Measurements from ENCODE around the gene MLX.

MLX gene

DNA sequence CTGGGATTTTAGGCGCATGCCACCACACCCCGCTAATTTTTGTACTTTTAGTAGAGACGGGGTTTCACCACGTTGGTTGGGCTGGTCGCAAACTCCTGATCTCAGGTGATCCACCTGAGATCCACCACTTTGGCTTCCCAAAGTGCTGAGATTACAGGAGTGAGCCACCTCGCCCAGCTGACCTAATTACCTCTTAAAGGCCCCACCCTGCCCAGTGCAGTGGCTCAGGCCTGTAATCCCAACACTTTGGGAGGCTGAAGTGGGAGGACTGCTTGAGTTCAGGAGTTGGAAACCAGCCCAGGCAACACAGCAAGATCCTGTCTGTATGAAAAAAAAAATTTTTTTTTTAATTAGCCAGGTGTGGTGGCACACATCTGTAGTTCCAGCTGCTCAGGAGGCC is 7.8 kb upstream of the MLX start:
- no peak for DNase-seq

DNA sequence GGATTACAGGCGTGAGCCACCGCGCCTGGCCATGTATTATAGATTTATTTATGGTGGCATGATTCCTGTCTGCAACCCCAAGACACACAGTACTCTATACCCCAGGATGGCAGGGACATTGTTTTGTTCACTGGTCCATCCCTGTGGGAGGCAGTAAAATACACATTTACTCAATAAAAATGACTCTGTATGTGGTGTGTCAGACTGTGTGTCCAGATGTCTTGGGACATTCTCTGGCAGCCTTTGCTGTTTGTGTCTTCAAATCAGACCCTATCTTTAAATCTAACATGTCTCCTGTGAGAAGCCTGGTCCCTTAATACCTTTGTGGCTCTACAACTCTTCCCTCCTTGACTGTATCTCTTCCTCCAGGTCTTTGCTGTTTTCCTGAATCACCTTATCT is 6.7 kb upstream of the MLX start:
- DNase-seq = no peak

DNA sequence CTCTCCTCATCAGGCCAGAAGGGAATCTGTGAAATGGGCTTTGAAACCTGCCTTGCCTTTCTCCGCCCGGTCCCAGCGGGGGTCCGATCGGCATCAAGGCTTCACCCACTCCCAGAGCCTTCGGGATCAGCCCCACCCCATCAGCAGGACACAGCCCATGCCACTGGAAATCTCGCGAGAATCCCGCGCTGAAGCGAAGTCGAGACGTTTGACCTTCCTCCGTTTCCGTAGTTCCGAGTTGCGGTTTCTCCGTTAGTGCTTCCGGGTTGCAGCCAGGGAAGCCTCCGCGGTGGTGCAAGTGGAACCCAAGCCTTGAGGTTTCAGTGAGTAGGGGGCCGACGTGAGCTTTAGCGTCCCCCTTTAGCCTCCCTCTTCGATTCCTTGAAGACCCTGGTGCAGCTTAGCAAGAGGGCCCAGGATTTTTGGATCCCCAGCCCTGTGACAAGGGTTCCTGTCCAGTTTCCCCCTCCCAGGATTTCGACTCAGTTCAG is 5.0 kb upstream of the MLX start, which contains the start of gene COASY:
COASY (plus strand) TSS at position 252 of the 491 bp plus-strand sequence. CDS start 475 bp downstream, outside the sequence.
- peak; percentile 99 for DNase-seq

DNA sequence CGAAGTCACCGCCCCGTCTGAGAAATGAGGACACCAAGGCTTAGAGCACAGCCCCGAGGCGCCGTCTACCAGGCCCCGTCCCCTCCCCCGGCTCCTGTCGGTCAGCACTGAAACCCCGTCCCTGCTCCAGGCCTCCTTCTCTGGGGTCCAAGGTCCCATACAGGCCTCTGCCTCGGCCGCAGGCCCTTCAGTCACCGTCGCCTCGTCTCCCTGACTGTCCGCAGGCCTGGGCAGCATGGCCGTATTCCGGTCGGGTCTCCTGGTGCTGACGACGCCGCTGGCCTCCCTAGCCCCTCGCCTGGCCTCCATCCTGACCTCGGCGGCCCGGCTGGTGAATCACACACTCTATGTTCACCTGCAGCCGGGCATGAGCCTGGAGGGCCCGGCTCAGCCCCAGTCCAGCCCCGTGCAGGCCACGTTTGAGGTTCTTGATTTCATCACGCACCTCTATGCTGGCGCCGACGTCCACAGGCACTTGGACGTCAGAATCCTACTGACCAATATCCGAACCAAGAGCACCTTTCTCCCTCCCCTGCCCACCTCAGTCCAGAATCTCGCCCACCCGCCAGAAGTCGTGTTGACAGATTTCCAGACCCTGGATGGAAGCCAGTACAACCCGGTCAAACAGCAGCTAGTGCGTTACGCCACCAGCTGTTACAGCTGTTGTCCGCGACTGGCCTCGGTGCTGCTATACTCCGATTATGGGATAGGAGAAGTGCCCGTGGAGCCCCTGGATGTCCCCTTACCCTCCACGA is 4.3 kb upstream of the MLX start:
- no peak for DNase-seq

DNA sequence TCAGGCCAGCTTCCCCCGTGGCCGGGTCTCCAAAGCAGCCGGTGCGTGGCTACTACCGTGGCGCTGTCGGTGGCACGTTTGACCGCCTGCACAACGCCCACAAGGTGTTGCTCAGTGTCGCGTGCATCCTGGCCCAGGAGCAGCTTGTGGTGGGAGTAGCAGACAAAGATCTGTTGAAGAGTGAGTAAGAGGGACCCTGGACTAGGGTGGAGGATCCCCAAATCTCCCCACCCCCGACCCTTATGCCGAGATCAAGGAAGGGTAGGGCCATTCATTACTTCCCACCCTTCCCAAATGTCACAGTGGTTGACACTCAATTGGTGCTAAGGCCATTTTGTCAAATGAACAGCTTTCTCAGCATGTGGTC is 3.8 kb upstream of the MLX start:
- no peak for DNase-seq

DNA sequence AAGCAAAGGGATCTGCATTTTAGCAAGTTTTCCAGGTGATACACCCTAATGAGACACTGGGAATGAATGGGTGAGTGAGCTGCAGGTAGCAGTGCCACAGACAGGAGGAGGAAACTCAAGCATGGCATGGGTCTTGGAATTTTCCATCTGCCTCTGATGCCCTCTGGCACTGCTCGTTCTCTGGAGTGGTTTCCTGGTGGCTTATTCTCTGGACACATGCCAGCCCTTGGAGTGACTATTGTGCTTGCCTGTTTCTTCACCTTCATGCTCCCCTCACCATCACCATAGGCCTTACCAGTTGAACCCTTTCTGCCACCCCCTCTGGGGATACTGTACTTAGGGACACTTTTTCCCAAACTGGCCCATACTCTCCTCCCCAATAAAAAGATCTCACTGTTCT is 3.4 kb upstream of the MLX start:
- DNase-seq = peak; percentile 30

DNA sequence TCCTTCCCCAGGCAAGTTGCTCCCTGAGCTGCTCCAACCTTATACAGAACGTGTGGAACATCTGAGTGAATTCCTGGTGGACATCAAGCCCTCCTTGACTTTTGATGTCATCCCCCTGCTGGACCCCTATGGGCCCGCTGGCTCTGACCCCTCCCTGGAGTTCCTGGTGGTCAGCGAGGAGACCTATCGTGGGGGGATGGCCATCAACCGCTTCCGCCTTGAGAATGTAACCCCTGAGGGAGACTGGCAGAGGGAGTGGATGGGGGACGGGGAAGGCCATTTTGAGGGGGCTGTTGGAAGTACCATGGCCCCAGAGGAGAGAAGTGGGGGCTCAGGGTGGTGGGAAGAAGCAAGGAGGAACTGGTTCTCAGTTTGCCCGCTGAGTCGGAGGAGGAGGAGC is 3.0 kb upstream of the MLX start:
- DNase-seq = no peak

DNA sequence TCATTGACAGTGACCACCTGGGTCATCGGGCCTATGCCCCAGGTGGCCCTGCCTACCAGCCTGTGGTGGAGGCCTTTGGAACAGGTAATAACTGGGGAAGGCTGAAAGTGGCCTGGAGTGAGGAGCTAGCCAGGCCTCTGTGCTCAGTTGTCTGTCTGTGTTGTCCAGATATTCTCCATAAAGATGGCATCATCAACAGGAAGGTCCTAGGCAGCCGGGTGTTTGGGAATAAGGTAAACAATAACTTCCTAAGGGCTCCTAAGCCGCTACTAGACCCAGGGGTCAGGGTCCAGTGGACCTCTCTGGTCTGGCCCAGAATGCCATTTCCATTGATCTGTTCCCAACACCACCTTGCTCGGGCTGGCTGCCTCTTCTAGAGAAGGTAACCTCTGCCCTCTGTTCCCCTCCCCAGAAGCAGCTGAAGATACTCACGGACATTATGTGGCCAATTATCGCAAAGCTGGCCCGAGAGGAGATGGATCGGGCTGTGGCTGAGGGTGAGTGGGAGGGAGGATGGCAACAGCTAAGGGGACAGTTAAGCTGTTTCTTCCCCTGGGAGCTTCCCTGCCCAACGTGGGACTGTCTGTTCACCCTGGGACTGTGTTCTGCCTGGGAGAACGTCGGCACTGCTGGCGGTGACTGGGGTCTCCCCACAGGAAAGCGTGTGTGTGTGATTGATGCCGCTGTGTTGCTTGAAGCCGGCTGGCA is 1.9 kb upstream of the MLX start:
- no peak for DNase-seq

DNA sequence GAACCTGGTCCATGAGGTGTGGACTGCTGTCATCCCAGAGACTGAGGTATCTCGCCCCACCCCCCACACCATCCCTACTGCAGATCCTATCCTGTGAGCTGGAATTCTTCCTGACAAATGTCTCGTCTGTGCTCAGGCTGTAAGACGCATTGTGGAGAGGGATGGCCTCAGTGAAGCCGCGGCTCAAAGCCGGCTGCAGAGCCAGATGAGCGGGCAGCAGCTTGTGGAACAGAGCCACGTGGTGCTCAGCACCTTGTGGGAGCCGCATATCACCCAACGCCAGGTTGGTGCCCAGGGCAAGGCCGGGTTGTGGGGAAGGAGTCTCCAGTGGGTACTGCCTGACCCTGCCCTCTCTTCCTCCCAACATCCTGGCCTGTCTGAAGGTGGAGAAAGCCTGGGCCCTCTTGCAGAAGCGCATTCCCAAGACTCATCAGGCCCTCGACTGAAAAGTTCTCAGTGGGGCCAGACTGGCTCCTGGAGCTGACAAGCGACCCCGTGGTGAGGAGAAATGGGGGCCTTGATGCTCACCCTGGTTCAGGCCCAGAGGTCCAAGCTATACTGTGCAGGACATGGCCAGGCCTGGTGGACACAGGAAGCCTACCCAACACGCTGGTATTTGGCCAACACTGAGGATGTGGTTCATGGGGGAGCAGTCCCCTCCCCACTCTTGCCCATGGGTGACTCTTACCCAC is 1.2 kb upstream of the MLX start:
- no peak for DNase-seq

DNA sequence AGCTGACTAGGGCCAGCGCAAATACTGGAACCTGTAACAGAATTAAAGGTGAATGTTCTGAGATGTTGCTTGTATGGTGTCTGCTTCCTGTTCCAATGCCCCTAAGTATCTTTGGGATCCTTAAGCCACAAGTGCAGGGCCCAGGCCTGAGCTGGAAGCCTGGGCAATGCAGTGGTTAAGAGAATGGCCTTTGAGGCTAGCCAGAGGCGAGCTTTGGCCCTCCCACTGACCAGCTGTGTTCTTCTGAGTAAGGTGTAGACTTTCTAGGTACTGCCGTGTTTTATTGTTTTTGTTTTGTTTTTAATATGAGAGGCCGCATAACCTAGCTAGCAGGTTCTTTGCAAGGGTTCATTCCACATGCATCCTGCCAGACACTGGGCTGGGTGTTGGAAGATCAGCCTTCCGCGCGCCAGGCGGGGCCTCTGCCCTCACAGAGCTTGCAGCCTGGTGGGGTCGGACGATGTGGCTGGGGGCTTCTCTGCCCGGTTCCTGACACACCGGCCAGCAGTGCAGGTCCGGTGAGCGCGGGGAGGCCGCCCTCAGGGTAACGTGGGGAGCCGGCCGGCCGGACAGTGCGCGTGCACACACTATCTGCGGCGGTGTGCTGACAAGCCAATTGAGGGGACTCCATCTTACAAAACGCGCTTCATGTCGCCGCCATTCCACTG is 551 bp upstream of the MLX start:
- DNase-seq = no peak

DNA sequence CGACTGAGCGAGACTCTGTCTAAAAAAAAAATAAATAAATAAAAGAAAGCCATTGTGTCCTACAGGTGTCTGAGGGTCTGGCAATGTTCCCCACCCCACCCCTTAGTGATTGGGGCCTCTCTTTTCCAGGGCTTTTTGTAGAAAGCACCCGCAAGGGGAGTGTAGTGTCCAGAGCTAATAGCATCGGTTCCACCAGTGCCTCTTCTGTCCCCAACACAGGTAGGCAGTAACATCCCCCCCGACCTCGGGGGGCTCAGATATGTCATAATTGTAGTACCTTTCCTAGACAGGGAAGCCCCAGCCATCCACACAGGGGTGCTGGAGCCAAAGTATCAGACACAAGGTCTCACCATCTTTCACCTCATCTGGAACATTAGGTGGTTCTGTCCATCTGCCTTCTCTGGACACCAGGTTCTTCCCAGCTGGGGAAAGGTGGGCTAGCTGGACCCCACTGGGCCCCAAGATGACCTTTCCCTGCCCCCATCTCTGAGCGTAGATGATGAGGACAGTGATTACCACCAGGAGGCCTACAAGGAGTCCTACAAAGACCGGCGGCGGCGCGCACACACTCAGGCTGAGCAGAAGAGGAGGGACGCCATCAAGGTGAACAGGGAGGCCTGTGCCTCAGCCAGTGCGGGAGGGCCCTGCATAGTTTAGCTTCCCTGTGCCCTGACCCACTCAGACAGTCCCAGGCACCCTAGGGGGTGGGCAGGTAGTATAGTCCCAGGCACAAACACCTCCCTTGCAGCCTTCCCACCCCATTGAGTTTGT is 1.6 kb downstream of the MLX start:
- DNase-seq = no peak

DNA sequence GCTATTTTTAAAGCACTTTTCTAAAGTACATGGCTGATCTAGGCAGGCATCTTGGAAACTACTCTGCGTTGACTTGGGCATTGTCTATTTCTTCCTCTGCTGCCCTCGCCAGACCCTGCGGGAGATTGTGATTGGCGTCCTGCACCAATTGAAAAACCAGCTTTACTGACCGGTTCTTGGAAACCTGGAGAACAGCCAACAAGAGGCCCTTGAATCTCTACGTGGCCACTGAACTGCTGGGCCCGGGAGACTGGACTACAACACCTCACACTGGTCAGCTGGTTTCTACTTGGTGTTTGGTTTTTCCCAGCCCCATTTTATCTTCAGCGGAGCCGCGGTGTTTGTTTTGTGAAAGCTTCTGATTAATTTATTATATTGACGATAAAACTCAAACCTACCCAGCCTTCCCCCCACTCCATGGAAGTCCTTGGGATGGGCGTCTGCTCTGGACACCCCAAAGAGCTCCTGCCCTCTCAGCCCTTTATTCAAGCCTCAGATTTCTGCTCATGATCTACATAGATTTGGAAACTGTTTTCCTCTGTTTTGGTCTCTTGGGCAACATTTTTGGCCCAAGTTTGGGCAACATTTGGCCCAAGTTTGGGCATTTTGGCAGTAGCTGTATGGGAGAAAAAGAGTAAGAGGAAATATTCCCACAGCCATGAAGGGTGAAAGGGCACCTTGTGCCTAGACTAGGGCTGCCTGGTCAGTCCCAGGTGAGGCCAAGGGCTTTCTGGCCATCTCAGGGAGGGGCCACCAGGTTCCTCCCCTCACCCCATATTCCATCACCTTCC is 4.7 kb downstream of the MLX start:
- DNase-seq = no peak

DNA sequence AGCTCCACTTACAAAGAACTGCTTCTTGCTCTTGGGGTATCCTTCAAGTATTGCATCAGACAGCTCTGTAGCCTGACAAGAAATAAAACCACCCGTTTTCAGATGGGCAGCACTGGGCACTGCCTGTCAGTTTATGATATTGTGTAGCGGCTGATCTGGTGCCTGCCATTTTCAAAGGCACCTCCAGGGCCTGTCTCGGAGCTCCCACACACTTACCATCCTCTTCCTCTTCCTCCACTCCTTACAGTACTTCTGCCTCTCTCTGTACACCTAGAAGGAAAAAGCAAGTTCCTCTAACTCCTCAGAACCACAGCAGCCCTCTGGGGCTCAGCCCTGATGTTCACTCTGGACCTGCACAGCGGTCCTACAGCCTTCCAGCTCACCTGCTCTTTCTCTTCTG is 6.2 kb downstream of the MLX start:
- DNase-seq = no peak

DNA sequence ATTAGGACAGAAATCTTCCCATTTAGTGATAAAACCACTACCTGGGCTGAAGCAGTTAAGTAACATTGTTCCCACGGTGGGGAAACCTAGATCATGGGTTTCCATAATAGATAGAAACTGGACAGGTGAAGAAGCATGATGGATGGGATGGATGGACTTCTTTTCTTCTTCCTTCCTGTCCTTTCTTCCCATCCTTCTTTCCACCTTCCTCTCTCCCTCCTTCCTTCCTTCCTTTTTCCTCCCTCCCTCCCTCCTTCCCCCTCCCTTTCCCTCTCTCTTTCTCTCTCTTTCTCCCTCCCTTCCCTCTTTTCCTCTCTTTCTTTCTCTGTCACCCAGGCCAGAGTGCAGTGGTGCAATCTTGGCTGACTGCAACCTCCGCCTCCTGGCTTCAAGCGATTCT is 7.6 kb downstream of the MLX start:
- no peak for DNase-seq

DNA sequence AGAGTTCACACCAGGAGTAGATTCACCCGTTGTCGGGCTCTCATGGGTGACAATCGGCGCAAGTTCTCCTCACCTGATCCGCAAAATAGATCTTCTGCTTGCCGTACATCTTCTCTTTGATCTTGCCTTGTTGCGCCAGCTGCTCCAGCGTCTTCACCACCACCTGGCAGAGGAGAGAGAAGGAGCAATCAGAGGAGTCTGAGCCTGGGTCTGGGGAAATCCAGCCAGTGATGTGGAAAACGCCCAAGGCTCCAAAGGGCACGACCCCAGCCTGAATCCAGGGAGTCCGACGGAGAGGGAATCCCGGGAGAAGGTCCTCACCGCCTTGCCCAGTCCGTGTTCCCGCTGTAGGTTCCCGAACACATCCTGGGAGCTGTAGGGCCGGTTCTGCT is 10.2 kb downstream of the MLX start:
- no peak for DNase-seq

DNA sequence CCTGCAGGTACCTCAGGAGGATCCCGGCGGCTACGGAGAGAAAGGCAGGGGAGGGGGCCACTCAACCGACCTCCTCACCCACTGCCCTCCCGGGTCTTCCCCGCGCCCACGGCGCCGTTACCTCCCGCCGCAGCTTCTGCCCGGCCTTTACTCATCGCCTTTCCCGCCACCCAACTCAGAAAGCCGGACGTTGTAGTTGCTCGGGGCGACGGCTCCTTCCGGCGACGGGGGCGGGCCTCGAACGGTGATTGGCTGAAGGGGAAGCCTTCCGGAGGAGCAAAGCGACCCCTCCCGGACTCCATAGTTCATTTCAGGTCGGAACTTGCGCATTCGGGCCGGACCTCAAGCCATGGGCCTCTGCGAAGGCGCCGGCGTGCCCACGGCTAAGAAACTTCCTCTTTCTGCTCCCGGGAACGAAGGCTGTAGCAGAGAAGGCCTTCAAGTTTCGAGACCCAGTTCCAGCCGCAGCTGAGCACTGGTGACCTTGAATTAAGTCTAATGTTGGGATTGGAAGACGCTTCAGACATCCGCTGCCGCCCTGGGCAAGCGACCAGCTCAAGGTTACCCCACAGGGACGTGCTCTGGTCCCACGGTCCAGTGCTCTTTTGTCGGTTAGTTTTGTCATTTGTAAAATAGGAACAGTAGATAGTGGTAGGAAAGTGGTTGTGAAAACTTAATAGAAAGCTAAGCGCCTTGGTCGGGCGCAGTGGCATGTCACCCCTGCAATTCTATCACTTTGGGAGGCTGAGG is 10.8 kb downstream of the MLX start, which contains the start of gene PSMC3IP:
PSMC3IP (minus strand) TSS at position 198 of the 750 bp plus-strand sequence; CDS start at position 155, 43 bp downstream.
- peak; percentile 93 for DNase-seq

DNA sequence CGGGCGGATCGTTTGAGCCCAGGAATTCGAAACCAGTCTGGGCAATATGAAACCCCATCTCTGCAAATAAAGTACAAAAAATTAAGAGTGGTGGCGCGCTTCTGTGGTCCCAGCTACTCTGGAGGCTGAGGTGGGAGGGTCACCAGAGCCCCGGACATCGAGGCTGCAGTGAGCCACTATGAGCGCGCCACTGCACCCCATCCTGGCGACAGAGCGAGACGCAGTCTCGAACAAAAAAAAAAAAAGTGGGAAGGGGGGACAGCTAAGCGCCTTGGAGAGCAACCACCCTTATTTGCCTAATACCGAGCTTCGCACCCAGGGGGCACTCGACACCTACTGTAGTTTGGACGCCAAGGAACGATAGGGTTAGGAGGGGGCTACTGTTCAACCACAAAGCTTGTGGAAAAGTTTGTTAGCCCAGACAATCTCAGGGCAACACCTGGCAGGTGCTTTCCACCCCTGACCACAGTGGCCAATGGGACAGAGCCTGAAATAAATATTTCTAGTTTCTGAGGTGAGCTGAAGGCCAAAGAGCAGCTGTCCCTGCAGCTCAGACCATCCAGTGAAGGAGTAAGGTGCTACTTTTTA is 11.5 kb downstream of the MLX start:
- DNase-seq = peak; percentile 76

DNA sequence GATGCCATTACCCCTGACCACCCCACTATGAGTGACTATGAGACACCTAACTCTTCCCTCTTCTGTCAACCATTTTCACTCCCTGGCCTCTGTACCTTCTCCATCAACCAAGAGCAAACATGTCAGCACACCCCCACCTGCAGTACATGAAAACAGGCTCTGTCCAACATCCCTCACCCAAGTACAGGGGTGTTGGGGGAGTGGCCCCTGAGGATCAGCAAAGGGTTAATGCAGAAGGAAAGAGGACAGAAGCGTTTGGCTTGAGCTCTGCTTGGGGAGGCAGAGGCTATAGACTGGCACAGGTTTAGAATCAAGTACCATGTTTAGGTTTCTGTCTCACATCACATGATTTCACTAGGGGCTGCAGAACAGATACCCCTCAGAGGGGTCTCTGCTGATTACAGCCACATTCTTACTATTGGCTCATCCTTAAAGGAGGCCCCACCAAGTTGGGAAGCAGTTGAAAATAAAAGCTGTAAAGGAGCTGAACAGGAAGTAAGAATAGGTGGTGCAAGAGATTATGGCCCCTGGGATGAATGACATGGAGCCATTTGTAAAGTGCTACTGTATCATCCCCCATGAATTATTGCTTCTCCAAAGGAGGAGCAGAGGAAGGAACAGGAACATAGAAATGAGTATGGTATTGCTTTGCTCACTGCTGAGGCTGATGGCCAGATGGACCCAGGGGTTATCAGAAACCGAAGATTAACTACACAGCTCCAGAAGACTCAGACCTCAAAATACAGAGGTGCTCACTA is 13.1 kb downstream of the MLX start:
- DNase-seq = no peak

DNA sequence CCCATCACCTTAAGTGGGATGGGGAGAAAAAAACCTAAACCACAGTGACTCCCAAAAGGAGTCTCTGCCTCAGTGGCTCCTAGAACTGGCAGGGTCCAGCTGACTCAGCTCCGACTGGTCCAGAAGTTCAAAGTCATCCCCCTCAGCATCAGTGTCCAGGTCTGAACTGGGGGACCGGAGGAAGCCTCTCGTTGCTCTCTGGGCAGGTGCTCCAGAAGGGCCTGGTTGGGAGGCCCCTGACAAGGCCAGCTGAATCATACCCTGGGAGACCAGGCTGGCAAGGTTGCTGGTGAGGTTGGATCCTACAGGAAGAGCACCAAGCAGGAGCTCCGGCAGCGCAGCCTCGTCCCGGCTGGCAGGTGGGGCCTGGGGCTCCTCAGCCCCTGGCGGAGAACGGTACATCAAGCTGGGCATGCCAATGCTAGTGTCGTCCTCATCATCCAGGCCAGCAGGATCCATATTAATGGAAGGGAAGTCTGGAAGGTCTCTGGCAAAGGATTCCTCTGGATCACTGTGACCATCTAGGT is 14.9 kb downstream of the MLX start:
- no peak for DNase-seq

Measured in NCI-H345 (cell line).